Measurements from ENCODE around the gene CFAP91.
A peak's percentile ranks its signal among the peaks of the same experiment; 100 is the strongest.
"Not testable (repeated sequence)": the region's sequence is repeated elsewhere in the genome, so short reads cannot be mapped to it uniquely, and the experiment has no call there.

CFAP91 gene

GRCh38 chr3:119676771-119677640 lies 25.8 kb upstream of the CFAP91 start, which contains the start of gene COX17:
TSS of gene COX17 (minus strand) at chr3:119677406. CDS start at chr3:119677310, 96 bp downstream.
- Histone ChIP-seq H4K20me1 (ENCODE audit: insufficient read depth) (no peaks in the 10 kb centered on the region), H3K4me1 (ENCODE audit: low read depth, poor library complexity, severe bottlenecking) (peaks cover 25% of the 10 kb centered on the region), H3K27ac (peak within 1 kb of the TSS; percentile 93), H3K4me2 (peak within 1 kb of the TSS; percentile 99), H3K9ac (peak within 1 kb of the TSS; percentile 93), H3K79me2 (ENCODE audit: insufficient read depth, low read depth) (peaks cover 17% of the 10 kb centered on the region), H3K36me3 (ENCODE audit: insufficient read depth) (0 out of 2 replicates have a peak, but pooled peaks cover 6% of the 10 kb centered on the region), H3K27me3 (ENCODE audit: insufficient read depth, low read depth) (no peaks in the 10 kb centered on the region), H2AFZ (ENCODE audit: low read depth) (peak within 1 kb of the TSS; percentile 75), H3K4me3 (IDR thresholded peaks at IDR 0.05; ENCODE audit: insufficient read depth, low read depth, low read length) (peak within 1 kb of the TSS; percentile 51)
- no peak for TF ChIP-seq CTCF (conservative IDR thresholded peaks at IDR 0.05; ENCODE audit: low read depth, low read length)

GRCh38 chr3:119677641-119677934 lies 25.2 kb upstream of the CFAP91 start:
- Histone ChIP-seq H4K20me1 (ENCODE audit: insufficient read depth) (no peaks in the 10 kb centered on the region), H3K36me3 (ENCODE audit: insufficient read depth) (0 out of 2 replicates have a peak, but pooled peaks cover under 1% of the 10 kb centered on the region), H3K4me1 (ENCODE audit: low read depth, poor library complexity, severe bottlenecking) (peaks cover 25% of the 10 kb centered on the region), H3K9ac (peak overlapping the region; percentile 93; the same call in 1 of the 2 replicates), H2AFZ (ENCODE audit: low read depth) (peak overlapping the region; percentile 75), H3K4me3 (IDR thresholded peaks at IDR 0.05; ENCODE audit: insufficient read depth, low read depth, low read length) (peak overlapping the region; percentile 51), H3K27ac (peak overlapping the region; percentile 93), H3K4me2 (peak overlapping the region; percentile 99), H3K27me3 (ENCODE audit: insufficient read depth, low read depth) (no peaks in the 10 kb centered on the region), H3K79me2 (ENCODE audit: insufficient read depth, low read depth) (peaks cover 17% of the 10 kb centered on the region)
- no peak for TF ChIP-seq CTCF (conservative IDR thresholded peaks at IDR 0.05; ENCODE audit: low read depth, low read length)

GRCh38 chr3:119678209-119678608 lies 24.6 kb upstream of the CFAP91 start:
- not testable (repeated sequence) for H4K20me1 ChIP-seq (ENCODE audit: insufficient read depth); H3K27ac ChIP-seq; H3K9ac ChIP-seq; H3K27me3 ChIP-seq (ENCODE audit: insufficient read depth, low read depth); H3K36me3 ChIP-seq (ENCODE audit: insufficient read depth); H2AFZ ChIP-seq (ENCODE audit: low read depth); H3K4me2 ChIP-seq
- Histone ChIP-seq H3K4me1 (ENCODE audit: low read depth, poor library complexity, severe bottlenecking) (peaks cover 25% of the 10 kb centered on the region), H3K4me3 (IDR thresholded peaks at IDR 0.05; ENCODE audit: insufficient read depth, low read depth, low read length) (peak overlapping the region; percentile 13), H3K79me2 (ENCODE audit: insufficient read depth, low read depth) (peaks cover 17% of the 10 kb centered on the region)

- TF ChIP-seq CTCF (conservative IDR thresholded peaks at IDR 0.05; ENCODE audit: low read depth, low read length): no peak
- Histone ChIP-seq H2AFZ (ENCODE audit: low read depth) (no peak overlapping the region), H4K20me1 (ENCODE audit: insufficient read depth) (no peaks in the 10 kb centered on the region), H3K4me3 (IDR thresholded peaks at IDR 0.05; ENCODE audit: insufficient read depth, low read depth, low read length) (no peak overlapping the region), H3K79me2 (ENCODE audit: insufficient read depth, low read depth) (peaks cover 17% of the 10 kb centered on the region), H3K36me3 (ENCODE audit: insufficient read depth) (no peaks in the 10 kb centered on the region), H3K4me1 (ENCODE audit: low read depth, poor library complexity, severe bottlenecking) (peaks cover 25% of the 10 kb centered on the region), H3K27me3 (ENCODE audit: insufficient read depth, low read depth) (no peaks in the 10 kb centered on the region), H3K4me2 (no peak overlapping the region), H3K27ac (no peak overlapping the region), H3K9ac (no peak overlapping the region)
These were observed 22.9 kb upstream of the CFAP91 start for GRCh38 chr3:119679874-119680273.

- H3K4me2 ChIP-seq: no peak overlapping the region
- peaks cover 4% of the 10 kb centered on the region for H3K79me2 ChIP-seq (ENCODE audit: insufficient read depth, low read depth)
- no peak overlapping the region for H2AFZ ChIP-seq (ENCODE audit: low read depth)
- peak; percentile 58; the same call in 1 of the 2 replicates for TF ChIP-seq CTCF (conservative IDR thresholded peaks at IDR 0.05; ENCODE audit: low read depth, low read length)
- no peaks in the 10 kb centered on the region for H3K36me3 ChIP-seq (ENCODE audit: insufficient read depth)
- peaks cover 14% of the 10 kb centered on the region for H3K4me1 ChIP-seq (ENCODE audit: low read depth, poor library complexity, severe bottlenecking)
- no peak overlapping the region for H3K9ac ChIP-seq
- no peak overlapping the region for H3K27ac ChIP-seq
- H3K4me3 ChIP-seq (IDR thresholded peaks at IDR 0.05; ENCODE audit: insufficient read depth, low read depth, low read length): no peak overlapping the region
- H3K27me3 ChIP-seq (ENCODE audit: insufficient read depth, low read depth): no peaks in the 10 kb centered on the region
- no peaks in the 10 kb centered on the region for H4K20me1 ChIP-seq (ENCODE audit: insufficient read depth)
These were observed 21.5 kb upstream of the CFAP91 start for GRCh38 chr3:119681279-119681678.
